H1 (cell line): ENCODE results near the gene CLDN9. TPM values are rescaled to one million over a fixed set of nuclear protein-coding genes. Genes with fewer than 3 reads are reported as not detected.

Experiments
- ASH2L ChIP-seq: fragments of 200-600, 300-600 bp; sonication (generic); IDR thresholded peaks from one replicate; pipeline ENCODE4 v1.7.1; 2017; ENCODE audit warnings: low read length
- ATF3 ChIP-seq: IDR thresholded peaks from 2 replicates; pipeline ENCODE4 v1.6.1; 2011; ENCODE audit warnings: low read depth, mild to moderate bottlenecking, low read length; ENCODE audit not compliant: insufficient read depth
- CHD1 ChIP-seq: IDR thresholded peaks from 2 replicates; pipeline ENCODE4 v1.6.1; 2012; ENCODE audit warnings: low read depth, low read length, improper control_type of control experiment
- KDM5A ChIP-seq: fragments of 200-600 bp; IDR thresholded peaks from 2 replicates; pipeline ENCODE4 v1.7.1; 2012; ENCODE audit warnings: mild to moderate bottlenecking, low read length, inconsistent platforms, mixed read lengths
- POLR2AphosphoS5 ChIP-seq: IDR thresholded peaks from 2 replicates; pipeline ENCODE4 v1.6.1; 2011; ENCODE audit warnings: low read depth, low read length
- RFX5 ChIP-seq: IDR thresholded peaks from 2 replicates; pipeline ENCODE4 v1.6.1; 2011; ENCODE audit warnings: low read depth, low read length, improper control_type of control experiment, borderline replicate concordance
- SIN3A ChIP-seq, 2 experiments: IDR thresholded peaks in 1 of 2; conservative IDR thresholded peaks in 1 of 2; 2 replicates each; pipeline ENCODE4 v1.6.1; 2011 to 2012; ENCODE audit warnings: low read length in 2 of 2, improper control_type of control experiment in 1 of 2, low read depth in 1 of 2, mild to moderate bottlenecking in 1 of 2
- SP2 ChIP-seq: IDR thresholded peaks from 2 replicates; pipeline ENCODE4 v1.6.1; 2012; ENCODE audit warnings: mild to moderate bottlenecking, low read length, inconsistent platforms
- SRF ChIP-seq: IDR thresholded peaks from 2 replicates; pipeline ENCODE4 v1.6.1; 2011; ENCODE audit warnings: mild to moderate bottlenecking, low read depth, low read length, moderate library complexity
- TAF7 ChIP-seq: optimal IDR thresholded peaks from 2 replicates; pipeline ENCODE3; 2011; ENCODE audit warnings: low read depth, mild to moderate bottlenecking, inconsistent platforms, low read length, moderate library complexity, borderline replicate concordance
- TEAD4 ChIP-seq: IDR thresholded peaks from 2 replicates; pipeline ENCODE4 v1.6.1; 2012; ENCODE audit warnings: low read depth, low read length, inconsistent platforms, mixed read lengths
- polyA plus RNA-seq, 7 experiments: library from polyadenylated mRNA; depleted of rRNA in 3 of 7; stranded (reverse) in 5 of 7; unstranded in 2 of 7; fragments of >200 nt in 5 of 7; fragments of 200-250 nt in 2 of 7; gene quantifications; 1 replicate in 5 of 7; 2 replicates in 1 of 7; 4 replicates in 1 of 7; pipeline versions ENCODE4 v1.2.1 to v1.2.3, GENCODE V29; 2011 to 2013; ENCODE audit warnings: missing spikeins in 2 of 7, mixed read lengths in 2 of 7
- total RNA-seq: library from RNA; stranded (reverse); fragmentation: NEBNext Ultra II Directional; extraction: Animal tissue kit (Norgen Biotek cat#: 25700); gene quantifications from 2 replicates; pipeline ENCODE4 v1.2.1, GENCODE V29; 2021
- TF ChIP-seq, protein P1 (sequence below): fragments of 300-600 bp; sonication (generic); IDR thresholded peaks from 2 replicates; pipeline ENCODE4 v1.7.1; 2012; ENCODE audit warnings: low read length, moderate library complexity, mild to moderate bottlenecking, inconsistent platforms; ENCODE audit not compliant: insufficient replicate concordance

The CLDN9 gene
- total and polyA plus RNA-seq, 2 of the 8 experiments (the other 6 are each of a cell fraction or from before 2014, with no cell fraction given): 0.60 to 0.89 TPM

DNA sequence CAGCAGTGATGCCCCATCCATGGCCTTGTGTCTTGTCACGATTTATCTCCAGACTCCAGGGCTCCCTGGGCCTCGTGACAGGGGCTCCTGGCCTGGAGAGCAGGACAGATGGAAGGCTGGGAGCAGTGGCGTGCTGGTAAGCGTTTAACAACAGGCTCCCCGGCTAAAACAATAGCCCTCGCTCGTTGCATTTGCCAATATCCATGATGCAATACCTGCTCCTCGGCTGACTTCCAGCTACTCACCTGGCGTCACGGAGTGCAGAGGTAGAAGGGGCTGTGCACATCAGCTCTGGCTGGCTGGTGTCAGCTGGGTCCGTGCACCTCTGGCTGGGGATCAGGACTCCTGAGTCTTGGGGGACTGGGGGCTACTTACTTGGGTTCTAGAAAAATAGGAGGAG, 25.5 kb downstream of the CLDN9 start (continued):
- TF ChIP-seq, protein P1, sequence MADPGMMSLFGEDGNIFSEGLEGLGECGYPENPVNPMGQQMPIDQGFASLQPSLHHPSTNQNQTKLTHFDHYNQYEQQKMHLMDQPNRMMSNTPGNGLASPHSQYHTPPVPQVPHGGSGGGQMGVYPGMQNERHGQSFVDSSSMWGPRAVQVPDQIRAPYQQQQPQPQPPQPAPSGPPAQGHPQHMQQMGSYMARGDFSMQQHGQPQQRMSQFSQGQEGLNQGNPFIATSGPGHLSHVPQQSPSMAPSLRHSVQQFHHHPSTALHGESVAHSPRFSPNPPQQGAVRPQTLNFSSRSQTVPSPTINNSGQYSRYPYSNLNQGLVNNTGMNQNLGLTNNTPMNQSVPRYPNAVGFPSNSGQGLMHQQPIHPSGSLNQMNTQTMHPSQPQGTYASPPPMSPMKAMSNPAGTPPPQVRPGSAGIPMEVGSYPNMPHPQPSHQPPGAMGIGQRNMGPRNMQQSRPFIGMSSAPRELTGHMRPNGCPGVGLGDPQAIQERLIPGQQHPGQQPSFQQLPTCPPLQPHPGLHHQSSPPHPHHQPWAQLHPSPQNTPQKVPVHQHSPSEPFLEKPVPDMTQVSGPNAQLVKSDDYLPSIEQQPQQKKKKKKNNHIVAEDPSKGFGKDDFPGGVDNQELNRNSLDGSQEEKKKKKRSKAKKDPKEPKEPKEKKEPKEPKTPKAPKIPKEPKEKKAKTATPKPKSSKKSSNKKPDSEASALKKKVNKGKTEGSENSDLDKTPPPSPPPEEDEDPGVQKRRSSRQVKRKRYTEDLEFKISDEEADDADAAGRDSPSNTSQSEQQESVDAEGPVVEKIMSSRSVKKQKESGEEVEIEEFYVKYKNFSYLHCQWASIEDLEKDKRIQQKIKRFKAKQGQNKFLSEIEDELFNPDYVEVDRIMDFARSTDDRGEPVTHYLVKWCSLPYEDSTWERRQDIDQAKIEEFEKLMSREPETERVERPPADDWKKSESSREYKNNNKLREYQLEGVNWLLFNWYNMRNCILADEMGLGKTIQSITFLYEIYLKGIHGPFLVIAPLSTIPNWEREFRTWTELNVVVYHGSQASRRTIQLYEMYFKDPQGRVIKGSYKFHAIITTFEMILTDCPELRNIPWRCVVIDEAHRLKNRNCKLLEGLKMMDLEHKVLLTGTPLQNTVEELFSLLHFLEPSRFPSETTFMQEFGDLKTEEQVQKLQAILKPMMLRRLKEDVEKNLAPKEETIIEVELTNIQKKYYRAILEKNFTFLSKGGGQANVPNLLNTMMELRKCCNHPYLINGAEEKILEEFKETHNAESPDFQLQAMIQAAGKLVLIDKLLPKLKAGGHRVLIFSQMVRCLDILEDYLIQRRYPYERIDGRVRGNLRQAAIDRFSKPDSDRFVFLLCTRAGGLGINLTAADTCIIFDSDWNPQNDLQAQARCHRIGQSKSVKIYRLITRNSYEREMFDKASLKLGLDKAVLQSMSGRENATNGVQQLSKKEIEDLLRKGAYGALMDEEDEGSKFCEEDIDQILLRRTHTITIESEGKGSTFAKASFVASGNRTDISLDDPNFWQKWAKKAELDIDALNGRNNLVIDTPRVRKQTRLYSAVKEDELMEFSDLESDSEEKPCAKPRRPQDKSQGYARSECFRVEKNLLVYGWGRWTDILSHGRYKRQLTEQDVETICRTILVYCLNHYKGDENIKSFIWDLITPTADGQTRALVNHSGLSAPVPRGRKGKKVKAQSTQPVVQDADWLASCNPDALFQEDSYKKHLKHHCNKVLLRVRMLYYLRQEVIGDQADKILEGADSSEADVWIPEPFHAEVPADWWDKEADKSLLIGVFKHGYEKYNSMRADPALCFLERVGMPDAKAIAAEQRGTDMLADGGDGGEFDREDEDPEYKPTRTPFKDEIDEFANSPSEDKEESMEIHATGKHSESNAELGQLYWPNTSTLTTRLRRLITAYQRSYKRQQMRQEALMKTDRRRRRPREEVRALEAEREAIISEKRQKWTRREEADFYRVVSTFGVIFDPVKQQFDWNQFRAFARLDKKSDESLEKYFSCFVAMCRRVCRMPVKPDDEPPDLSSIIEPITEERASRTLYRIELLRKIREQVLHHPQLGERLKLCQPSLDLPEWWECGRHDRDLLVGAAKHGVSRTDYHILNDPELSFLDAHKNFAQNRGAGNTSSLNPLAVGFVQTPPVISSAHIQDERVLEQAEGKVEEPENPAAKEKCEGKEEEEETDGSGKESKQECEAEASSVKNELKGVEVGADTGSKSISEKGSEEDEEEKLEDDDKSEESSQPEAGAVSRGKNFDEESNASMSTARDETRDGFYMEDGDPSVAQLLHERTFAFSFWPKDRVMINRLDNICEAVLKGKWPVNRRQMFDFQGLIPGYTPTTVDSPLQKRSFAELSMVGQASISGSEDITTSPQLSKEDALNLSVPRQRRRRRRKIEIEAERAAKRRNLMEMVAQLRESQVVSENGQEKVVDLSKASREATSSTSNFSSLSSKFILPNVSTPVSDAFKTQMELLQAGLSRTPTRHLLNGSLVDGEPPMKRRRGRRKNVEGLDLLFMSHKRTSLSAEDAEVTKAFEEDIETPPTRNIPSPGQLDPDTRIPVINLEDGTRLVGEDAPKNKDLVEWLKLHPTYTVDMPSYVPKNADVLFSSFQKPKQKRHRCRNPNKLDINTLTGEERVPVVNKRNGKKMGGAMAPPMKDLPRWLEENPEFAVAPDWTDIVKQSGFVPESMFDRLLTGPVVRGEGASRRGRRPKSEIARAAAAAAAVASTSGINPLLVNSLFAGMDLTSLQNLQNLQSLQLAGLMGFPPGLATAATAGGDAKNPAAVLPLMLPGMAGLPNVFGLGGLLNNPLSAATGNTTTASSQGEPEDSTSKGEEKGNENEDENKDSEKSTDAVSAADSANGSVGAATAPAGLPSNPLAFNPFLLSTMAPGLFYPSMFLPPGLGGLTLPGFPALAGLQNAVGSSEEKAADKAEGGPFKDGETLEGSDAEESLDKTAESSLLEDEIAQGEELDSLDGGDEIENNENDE: no peak
- no peak for TF ChIP-seq ASH2L
- no peak for TF ChIP-seq TEAD4
- no peak for TF ChIP-seq SIN3A (conservative IDR thresholded peaks at IDR 0.05 in 1 of 2, IDR thresholded peaks at IDR 0.05 in 1 of 2; ENCODE audit: low read depth in 1 of 2, low read length in 2 of 2)
- no peak for TF ChIP-seq CHD1
- TF ChIP-seq SP2: no peak
- no peak for TF ChIP-seq KDM5A
- TF ChIP-seq RFX5: no peak
- TF ChIP-seq TAF7: no peak
- TF ChIP-seq ATF3: peak; percentile 84
- TF ChIP-seq SRF: no peak
- TF ChIP-seq POLR2AphosphoS5: peak; percentile 49; the same call in 1 of the 2 replicates
